Amygdala (tissue), 56 donors: ENCODE data around the gene ITGB1.
"Not testable (repeated sequence)": the region's sequence is repeated elsewhere in the genome, so short reads cannot be mapped to it uniquely, and the experiment has no call there.

ENCODE experiments used
- DNase-seq, 56 donors: peaks; one replicate each; lab custom pipeline; 2025; lab: John Stamatoyannopoulos, UW

Gene ITGB1

GRCh38 chr10:32940321-32941301, 17.4 kb downstream of the ITGB1 start:
- no peak for DNase-seq

GRCh38 chr10:32939296-32940111, 18.5 kb downstream of the ITGB1 start:
- no peak for DNase-seq

GRCh38 chr10:32938554-32939061, 19.4 kb downstream of the ITGB1 start:
- DNase-seq, result peak in 37 of 56 donors; percentile 1 to 74 (median 33)

- DNase-seq, result no peak
Observed at GRCh38 chr10:32937911-32938424, 20.1 kb downstream of the ITGB1 start.

- no peak for DNase-seq
Observed at GRCh38 chr10:32932225-32932729, 25.8 kb downstream of the ITGB1 start.

GRCh38 chr10:32931593-32931992, 26.4 kb downstream of the ITGB1 start:
- no peak for DNase-seq

- DNase-seq, result no peak
Observed at GRCh38 chr10:32930036-32930435, 28.0 kb downstream of the ITGB1 start.

GRCh38 chr10:32929634-32930033, 28.4 kb downstream of the ITGB1 start:
- DNase-seq, result no peak

- no peak for DNase-seq
Observed at GRCh38 chr10:32927750-32928149, 30.3 kb downstream of the ITGB1 start.

GRCh38 chr10:32923849-32924248, 34.2 kb downstream of the ITGB1 start:
- DNase-seq, result no peak

- DNase-seq, result no peak
Observed at GRCh38 chr10:32923134-32923533, 34.9 kb downstream of the ITGB1 start.

- no peak for DNase-seq
Observed at GRCh38 chr10:32922170-32922569, 35.9 kb downstream of the ITGB1 start.

GRCh38 chr10:32917817-32918216, 40.2 kb downstream of the ITGB1 start:
- not testable (repeated sequence) for DNase-seq

GRCh38 chr10:32911285-32912016, 46.6 kb downstream of the ITGB1 start:
- DNase-seq, result no peak

- DNase-seq, result not testable (repeated sequence)
Observed at GRCh38 chr10:32909970-32910369, 48.1 kb downstream of the ITGB1 start.

GRCh38 chr10:32909456-32909855, 48.6 kb downstream of the ITGB1 start:
- DNase-seq, result no peak

GRCh38 chr10:32906595-32906994, 51.4 kb downstream of the ITGB1 start:
- DNase-seq, result no peak

GRCh38 chr10:32905466-32905865, 52.6 kb downstream of the ITGB1 start:
- no peak for DNase-seq

- DNase-seq, result no peak
Observed at GRCh38 chr10:32901815-32902214, 56.2 kb downstream of the ITGB1 start.
